ENCODE data around the gene MAP1S.

- TF ChIP-seq CTCF (IDR thresholded peaks at IDR 0.05 in 4 of 5, conservative IDR thresholded peaks at IDR 0.05 in 1 of 5) = no peak
- TF ChIP-seq POLR2A (IDR thresholded peaks at IDR 0.05) = no peak
Measured at GRCh38 chr19:17755977-17756670, 36.8 kb downstream of the MAP1S start.

Data from gastrocnemius medialis (tissue), 4 donors.